ENCODE data around the gene OXSM.

OXSM gene

DNA sequence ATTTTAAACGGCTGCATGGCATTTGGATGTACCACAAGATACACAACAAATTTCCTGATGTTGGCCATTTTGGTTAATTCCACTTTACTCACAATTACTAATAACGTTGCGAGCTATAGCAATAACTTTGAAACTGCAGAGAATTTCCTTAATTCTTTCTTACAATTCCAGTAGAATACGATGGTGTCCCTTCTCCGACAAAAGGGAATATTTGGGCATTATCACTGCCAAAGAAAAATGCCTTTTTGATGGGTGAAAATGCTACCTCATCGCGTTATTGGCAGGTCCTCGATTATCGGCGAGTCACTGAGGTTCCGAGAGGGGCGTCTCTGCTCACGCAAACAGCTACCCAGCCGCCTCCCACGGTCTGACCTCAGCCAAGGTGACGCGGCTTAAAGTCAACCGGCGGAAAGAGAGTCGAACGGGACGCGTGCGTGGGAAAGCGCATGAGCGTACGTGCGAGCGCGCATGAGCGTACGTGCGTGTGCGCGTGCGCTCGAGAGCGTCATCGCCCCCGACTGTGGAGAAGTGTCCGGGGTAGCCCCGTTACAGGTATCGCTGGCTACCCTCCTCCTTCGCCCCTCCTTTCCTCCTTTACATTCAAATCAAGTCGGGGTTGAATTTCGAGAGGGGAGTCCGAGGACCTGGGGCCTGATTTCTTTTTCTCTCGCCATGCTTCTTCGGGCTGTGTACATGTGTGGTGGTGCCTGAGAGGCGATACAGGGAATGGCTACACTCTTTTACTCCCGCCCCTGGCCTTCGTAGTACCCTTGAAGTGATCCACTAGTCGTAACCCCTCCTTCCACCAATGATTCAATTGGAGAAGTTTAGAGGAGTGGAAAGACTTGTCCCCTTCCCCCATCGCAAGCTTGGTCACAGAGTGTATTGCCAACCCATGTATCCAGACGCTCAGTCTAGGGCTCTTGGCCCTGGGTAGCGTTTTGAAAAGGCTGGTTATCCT is at the start of gene OXSM:
OXSM (plus strand) TSS at position 495 of the 961 bp plus-strand sequence. CDS start 931 bp downstream, outside the sequence.
- DNase-seq, result peak; percentile 41

DNA sequence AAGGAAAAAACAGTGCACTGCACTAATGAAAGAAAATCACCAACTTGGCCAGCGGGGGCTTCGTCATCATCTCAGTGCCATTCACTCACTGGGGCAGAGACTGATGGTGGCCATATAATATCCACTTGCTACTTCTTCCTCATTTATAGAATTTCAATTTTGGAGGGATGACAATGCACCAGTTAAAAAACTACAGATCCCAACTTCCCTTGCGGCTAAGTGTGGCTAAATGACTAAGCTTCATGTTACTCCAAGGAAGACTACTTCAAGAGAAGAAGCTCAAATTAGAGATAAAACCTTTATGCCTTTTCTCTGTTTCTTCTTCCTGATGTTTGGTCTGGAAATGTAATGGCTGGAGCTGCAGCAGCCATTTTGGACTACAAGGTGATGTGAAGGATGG is 45.4 kb upstream of the OXSM start:
- DNase-seq, result no peak

DNA sequence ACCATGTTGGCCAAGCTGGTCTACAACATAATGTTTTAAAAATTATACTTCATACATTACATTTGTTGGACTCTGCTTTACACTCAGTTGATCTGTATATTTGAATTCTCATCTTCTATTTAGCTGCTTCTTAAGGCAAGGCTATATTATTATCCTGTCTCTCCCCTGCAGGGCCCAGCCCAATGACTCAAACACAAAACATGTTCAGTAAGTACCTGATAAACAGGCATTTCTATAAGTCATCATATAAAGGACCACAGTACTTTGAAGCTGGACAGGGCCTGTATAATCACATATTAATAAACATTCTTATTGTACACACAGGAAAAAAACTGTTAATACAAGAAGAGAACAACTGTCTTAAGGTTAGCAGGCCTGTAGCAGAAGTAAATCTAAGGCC is 42.9 kb upstream of the OXSM start:
- DNase-seq, result no peak

DNA sequence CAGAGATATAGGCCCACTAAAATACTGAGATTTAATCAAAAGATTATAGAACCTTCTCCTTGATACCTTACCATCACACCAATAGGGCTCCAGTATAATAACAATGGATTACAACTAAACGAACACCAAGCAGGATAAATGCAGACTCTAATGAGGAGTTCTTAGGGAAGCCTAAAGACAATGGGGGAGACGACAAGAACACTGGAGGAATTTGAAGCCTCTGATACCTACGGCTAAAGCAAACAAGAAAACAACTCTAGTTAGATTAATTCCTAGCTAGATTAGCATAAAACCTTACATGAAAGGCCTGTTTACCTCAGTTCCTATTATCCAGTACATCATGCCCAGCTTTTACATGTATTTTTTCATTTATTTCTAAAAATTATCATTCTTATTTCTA is 41.7 kb upstream of the OXSM start:
- no peak for DNase-seq

DNA sequence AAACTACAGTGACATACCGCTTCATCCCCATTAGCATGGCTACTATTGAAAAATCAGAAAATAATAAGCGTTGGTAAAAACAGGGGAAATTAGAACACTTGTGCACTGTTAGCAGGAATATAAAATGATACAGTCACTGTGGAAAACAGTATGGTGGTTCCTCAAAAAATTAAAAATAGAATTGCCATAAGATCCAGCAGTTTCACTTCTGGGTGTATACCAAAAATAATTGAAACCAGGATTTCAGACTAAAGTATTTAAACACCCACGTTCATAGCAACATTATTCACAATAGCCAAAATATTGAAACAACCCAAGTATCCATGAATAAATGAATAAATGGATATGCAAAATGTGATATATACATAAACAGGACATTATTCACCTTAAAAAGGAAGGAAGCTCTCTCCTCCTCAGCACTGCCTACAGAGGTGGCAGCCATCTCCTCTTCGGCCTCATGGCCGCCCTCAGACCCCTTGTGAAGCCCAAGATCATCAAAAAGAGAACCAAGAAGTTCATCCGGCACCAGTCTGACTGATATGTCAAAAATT is 40.8 kb upstream of the OXSM start:
- no peak for DNase-seq

DNA sequence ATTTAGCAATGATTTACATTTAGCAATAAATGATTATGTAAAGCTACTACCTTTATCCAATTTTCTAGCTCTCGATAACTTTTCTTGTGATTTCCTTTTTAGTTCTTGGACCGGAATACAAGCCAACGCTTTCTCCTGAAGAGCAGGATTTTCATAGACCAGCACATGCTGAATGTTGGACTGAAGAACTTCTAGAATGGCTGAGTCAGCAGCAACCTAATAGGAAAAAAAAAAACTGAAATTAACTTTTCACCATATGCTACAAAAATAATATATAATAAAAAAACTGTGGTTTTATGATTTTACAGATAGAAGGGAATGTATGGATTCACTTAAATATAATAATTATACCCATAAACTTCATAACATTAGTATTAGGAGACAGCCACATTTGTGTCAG is 38.8 kb upstream of the OXSM start:
- DNase-seq, result no peak

DNA sequence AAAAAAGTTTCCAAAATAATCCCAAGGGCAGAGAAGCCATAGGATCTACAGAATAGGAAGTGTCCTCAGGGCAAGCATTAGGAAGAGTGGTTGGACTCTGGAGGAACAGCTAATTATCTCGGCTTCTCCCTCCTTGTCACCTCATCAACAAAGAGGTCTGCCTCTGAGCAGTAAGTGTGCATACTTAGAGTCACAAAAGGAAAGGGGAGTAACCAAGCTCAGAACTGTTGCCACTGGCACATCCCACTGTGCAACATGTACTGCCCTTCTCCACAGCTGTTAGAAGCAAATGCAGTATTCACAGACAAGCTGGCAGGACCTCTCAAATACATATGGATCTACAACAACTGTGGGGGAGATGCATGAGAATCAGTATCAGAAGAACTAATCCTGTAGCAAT is 38.2 kb upstream of the OXSM start:
- DNase-seq, result no peak

DNA sequence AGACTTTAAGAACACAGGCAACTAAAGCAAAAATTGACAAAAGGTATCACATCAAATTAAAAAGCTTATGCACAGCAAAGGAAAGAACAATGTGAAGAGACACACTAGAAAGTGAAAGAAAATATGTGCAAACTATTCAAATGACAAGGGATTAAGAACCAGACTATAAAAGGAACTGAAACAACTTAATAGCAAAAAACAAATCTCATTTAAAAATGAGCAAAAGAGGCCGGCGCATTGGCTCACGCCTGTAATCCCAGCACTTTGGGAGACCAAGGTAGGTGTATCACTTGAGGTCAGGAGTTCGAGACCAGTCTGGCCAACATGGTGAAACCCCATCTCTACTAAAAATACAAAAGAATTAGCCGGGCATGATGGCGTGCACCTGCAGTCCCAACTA is 21.0 kb upstream of the OXSM start:
- no peak for DNase-seq

DNA sequence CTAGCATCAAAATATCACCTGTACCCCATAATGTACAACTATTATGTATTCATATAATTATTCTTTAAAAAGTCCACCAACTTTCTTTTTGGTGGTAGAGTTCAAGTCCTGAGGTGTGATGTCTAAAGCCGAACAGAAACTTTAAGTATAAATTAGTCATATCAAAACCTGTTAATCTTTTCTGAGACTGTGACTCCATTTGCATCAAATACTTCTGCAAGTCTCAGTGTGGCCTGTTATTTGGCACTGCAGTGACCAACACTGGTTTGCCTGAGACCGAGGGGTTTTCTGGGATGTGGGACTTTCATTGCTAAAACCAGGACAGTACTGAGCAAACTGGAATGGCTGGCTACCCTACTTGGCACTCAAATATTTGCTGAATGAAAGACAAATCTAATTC is 14.0 kb upstream of the OXSM start:
- no peak for DNase-seq

DNA sequence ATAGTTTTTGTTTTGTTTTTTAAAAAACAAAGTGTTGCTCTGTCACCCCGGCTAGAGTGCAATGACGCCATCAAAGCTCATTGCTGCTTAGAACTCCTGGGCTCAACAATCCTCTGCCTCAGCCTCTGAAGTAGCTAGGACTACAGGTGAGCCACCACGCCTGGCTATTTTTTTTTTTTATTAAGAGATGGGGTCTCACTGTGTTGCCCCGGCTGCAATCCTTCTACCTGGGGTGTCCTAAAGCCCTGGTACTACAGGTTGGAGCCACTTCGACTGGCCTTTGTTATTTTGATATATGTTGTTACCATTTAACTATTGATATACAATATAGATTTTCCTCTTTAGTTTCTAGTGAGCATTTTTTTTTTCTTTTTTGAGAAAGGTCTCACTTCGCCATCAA is 9.3 kb upstream of the OXSM start:
- DNase-seq, result no peak

DNA sequence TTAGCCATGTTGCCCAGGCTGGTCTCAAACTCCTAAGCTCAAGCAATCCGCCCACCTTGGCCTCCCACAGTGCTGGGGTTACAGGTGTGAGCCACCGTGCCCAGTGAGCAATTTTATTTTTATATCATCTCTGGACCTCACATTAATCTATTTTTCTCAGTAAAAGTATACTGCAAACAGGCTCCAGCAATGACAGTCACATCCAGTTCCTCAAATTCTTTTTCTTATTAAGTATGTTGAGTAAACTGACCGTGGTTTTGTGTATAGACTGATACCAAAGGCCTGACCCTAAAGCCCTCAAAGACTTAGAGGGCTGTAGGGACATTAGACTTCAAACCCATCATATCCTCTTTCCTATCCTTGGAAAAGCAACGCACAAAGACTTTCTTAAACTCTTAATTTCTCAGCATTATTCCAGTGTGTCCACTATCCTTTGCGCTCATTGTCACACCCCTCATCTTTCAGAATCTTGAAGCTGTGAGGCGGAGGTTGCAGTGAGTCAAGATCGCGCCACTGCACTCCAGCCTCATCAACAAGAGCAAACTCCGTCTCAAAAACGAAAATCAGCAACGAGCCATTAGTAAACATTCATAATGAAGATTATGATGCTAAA is 8.6 kb upstream of the OXSM start:
- DNase-seq, result no peak

DNA sequence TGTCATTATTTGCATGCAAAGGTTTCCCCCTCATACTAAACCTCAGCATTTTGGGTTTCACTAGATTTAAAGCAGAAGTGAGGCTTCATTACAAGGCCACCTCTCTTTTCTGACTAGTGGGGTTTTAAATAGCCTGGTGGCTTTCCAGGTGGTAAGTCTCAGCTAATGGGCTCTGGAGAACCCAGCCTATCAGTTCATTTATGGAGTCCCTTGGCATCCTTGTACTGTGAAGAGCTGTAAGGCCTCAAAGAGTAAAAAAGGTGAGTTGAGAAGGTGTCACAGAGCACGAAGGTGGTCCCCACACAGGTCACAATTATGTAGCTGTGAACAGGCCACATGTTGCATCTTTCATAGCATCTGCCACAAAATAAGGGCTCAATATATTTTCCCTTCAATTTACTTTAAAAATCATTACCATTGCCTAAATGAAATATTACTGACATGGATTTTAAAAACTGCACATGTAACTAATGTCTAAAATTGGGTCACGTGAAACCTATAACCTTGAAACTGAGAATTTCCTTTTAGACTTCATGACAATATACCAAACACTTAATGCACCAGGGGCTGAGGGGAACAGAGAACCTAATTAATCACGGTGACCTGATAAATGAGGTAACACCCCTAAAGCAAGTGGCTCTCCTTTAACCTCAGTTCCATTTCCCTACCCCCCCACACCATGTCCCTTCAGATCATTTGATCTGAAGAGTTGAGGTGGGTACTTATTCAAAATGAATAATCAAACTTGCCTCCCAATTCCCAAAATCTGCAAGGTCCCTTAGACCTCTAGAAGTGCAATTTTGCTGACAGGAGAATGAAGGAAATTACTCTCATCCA is 7.9 kb upstream of the OXSM start:
- DNase-seq, result no peak

DNA sequence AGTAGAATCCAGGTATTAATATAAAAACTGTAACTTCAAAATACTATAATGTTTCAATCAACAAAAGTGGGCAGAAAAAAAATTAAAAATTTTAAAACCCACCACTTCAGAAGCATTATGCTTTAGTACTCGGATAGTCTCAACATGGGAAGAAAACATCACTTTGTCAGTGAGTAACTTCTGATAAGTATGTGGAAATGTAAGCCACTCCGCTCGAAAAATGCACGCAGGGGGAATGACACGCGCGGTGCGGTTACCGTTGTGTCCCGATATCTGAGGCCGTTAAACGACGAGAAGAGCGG is 7.3 kb upstream of the OXSM start:
- DNase-seq, result no peak

DNA sequence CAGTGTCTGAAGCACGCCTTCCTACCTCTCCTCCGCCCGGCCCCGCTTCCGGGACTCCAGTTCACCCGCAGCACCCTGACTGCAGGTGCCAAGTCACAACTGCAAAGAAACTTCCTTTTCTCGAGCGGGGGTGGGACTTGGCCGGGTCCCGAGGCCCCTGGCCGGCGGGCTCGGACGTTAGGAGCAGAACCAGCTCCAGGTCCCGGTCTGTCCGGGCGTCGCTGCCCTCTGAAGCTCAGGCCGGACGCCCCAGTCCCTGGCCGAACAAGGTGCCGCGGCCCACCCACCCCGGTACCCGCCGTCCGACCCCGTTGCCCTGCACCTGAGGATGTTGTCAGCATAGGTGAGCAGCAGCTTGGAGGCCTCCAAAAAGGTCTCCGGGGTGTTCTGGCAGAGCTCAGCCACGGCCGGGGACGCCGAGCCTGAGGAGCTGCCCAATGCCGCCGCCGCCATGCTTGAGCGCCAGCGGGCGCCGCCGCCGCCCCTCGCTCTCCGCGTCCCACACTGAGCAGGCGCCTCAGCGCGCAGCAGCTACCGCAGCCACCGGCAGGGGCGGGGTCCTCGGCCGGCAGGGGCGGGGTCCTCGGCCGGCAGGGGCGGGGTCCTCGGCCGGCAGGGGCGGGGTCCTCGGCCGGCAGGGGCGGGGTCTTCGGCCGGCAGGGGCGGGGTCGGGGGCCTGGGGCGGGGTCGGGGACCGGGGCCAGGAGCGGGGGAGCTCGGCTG is 6.8 kb upstream of the OXSM start, which contains the start of gene NGLY1:
NGLY1 (minus strand) TSS at position 506 of the 723 bp plus-strand sequence; CDS start at position 453, 53 bp downstream.
- DNase-seq, result no peak

DNA sequence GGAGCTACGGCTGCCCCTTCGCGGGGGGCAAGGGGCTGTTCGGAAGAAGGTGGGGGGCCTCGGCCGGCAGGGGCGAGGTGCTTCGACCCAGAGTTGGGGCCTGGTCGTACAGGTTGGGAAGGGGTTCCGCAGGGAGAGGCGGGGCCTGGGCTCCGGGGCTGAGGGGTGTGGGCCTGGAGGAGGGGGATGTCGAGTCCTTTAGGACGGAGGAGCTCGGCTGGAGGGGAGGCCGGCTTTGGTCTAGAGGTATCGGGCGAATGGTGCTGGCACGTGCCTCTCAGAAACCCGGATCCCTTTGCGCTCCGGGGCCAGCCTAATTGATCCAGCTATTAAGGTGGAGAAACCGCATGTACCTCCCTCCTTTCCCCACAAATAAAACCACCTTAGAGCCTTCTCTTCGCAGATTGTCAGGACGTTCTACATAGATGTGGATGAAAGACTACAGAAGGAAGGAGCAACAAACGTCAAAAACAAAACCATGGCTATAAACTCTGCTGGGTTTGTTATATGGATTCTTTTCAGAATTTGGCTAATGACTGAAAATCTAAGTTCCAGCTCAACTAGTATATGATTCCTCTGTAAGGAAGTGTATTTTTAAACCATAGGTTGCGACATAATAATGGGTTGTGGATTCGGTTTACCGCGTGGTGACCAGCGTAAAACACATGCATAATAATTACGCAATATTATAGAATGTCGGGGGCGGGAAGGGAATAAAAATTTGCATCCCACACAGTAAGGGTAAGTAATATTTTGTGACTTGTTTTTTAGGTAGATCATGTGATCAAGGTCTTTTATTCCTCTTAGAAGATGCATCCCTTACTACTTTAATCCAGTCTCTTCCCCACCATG is 6.0 kb upstream of the OXSM start:
- DNase-seq, result no peak

DNA sequence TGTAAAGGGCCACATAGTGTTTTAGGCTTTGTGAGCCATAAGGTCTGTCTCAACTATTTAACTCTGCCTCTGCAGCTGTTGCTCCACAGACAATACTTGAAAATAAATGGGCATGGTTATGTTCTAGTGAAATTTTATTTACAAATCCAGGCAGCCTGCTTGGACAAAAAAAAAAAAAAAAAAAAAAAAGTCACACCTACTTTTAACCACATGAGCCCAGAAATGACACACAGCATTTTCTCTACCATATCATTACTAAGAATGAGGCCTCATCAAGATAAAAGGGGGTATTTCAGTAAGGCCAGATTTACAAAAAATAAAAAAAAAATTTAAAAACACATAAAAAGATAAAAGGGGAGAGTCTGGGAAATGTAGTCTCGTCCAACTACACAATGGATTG is 4.9 kb upstream of the OXSM start:
- DNase-seq, result no peak

DNA sequence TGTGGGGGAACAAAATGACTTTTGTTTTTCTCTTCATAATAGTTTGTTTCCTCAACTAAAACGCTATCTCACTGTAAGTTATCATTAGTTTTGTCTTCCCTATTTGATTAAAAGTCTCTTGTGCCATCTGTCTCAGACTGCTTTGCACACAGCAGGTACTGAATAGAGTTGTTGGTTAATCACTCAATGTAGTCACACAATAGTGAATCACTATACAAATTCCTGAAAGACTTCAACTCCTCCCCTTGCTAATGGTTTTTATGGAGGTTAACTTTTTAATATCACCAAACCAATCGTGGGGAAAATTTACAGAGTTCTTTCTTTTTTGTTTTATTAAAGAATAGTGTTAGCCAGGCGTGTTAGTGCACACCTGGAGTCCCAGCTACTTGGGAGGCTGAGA is 4.1 kb upstream of the OXSM start:
- DNase-seq, result no peak

DNA sequence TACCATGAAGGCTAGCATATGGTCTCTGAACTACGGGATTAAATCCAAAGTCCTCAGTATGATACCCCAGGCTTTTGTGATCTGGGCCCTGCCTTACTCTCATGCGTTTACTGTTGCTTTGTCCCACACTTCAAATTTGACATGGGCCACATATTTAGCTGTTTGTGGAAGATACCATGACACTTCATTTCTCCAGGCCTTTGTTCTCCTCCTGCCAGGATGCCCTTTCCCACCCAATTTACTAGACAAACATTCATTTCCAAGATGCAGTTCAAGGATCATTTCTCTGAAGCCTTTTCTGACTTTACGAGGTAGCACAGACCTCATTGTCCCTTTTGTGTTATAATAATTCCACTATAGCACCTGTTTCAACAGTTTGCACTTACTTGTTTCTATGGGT is 2.2 kb upstream of the OXSM start:
- DNase-seq, result no peak

DNA sequence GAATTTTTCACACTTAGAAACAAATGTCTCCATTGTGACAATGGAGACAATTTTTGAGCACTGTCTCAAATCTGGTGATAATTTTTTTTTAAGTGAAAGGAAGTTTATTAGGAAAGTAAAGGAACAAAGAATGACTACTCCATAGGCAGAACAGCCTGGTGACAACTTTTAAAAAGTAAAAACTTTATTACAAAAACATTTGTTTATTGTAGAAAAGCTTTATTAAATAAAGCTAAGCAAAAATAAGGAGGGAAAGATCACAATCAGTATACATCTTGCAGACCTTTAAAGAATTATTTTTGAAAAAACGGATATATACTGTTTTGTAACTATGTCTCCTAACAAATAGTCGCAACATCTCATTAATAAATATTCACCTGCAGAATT is 688 bp upstream of the OXSM start:
- no peak for DNase-seq

DNA sequence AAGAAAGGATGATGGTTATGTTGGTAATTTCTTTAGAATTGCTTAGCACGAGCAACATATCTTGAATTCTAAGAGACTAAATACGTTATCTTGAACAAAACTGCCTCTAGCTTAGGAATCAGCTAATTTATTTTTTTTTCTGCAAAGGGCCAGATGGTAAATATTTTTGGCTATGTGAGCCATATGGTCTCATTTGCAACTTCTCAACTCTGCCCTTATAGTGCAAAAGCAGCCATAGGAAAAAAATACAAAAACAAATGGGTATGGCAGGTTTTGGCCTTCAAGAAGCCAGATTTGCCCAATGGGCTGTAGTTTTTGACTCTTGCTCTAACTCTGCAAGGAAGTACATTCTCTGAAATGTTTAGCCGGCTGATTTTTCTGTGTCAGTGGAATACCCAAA is 11.9 kb downstream of the OXSM start:
- DNase-seq, result no peak

DNA sequence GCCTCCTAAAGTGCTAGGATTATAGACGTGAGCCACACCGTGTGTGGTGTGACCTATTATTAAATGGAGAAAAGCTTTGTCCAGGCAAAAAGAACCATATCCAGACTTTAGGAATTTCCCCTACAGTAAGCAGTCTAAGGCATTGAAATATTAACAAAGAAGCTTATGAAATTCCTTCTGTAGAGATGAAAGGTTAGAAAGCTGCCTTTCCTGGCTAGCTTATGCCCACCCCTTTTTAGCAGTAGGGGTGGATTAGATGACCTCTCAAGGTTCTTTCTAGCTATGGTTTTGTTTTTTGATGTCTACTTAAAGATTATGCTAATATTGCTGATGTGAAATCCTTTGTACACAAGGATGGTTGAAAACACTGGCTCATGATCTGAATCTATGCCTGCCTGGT is 13.9 kb downstream of the OXSM start:
- DNase-seq, result no peak

DNA sequence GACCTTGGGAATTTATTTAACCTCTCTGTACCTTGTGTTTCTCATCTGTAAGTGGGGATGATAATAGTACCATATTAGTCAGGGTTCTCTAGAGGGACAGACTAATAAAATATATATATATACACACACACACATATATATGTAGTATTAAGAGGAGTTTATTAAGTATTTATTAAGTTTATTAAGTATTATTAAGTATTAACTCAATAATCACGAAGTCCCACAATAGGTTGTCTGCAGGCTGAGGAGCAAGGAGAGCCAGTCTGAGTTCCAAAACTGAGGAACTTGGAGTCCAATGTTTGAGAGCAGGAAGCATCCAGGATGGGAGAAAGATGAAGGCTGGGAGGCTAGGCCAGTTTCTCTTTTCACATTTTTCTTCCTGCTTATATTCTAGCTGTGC is 14.8 kb downstream of the OXSM start:
- DNase-seq, result no peak
